Right ventricle myocardium inferior (tissue), 1 donor: ENCODE measurements around the gene CCDC92. TPM values are rescaled to one million over a fixed set of nuclear protein-coding genes. Genes with fewer than 3 reads are reported as not detected.

Source experiments
- ATAC-seq: fragments of 200-7000 bp; cut with Tn5 transposase; one replicate; pipeline ENCODE4 v1.9.1; 2020; ENCODE audit warnings: mild to moderate bottlenecking, moderate library complexity
- DNase-seq: peaks from one replicate; pipeline ENCODE4 v3.0.0; 2021; ENCODE audit errors: missing footprints
- intact Hi-C: fragments of 100-400 bp; cut with DNase I; formaldehyde crosslinking; loops from one replicate; pipeline ENCODE4 v1.11.0; 2022
- total RNA-seq: library from RNA; stranded (reverse); fragmentation: NEBNext Ultra II Directional; extraction: Animal tissue kit (Norgen Biotek cat#: 25700); gene quantifications from one replicate; pipeline ENCODE4 v1.2.1, GENCODE V29; 2021
- donor health status: DM: no; HTN: yes; CAD: no; lungs with severe emphysema.

CCDC92 gene
- total RNA-seq, 1 donor from 2014 or later, result 58.2 TPM

DNA sequence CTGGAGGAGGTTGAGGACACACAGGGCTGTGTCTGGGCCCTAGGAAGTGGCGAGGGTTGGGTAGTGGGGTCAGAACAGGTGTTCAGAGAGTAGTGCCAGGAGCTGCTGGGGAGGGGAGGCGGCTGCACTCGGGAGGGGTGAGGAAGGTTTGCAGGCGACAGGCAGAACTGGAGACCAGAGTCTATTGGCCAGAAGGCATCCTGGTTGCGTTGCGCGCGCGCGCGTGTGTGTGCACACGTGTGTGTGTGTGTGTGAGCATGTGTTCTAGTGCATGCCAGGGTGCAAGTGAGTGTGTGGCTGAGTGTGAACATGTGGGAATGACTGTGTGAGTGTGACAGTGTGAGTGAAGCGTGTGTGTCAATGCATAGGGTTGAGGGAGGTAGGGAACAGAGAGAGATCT is 86.4 kb downstream of the CCDC92 start:
- intact Hi-C loops, result no loop called here
- no peak for DNase-seq
- no peak for ATAC-seq

Other genes starting within 250 kb of the CCDC92 start
- 0.22 TPM for gene DNAH10, start 210.5 kb downstream of the CCDC92 start, total RNA-seq
- gene ZNF664, start 384 bp upstream of the CCDC92 start, total RNA-seq, result 86.6 TPM